Esophagus squamous epithelium (tissue), 5 donors: ENCODE measurements around the gene SERPINB5. TPM values are rescaled to one million over a fixed set of nuclear protein-coding genes. Genes with fewer than 3 reads are reported as not detected.
"Not testable (repeated sequence)": the region's sequence is repeated elsewhere in the genome, so short reads cannot be mapped to it uniquely, and the experiment has no call there.

ENCODE experiments used
- DNase-seq: peaks from one replicate; lab custom pipeline; 2025; lab: John Stamatoyannopoulos, UW
- H3K27ac ChIP-seq, 4 donors: fragments of 200-600 bp; sonication (generic); one replicate each; pipeline ENCODE4 v1.5.1; 2016 to 2019; ENCODE audit warnings: mild to moderate bottlenecking in 1 of 4
- H3K27me3 ChIP-seq, 4 donors: fragments of 200-600 bp; sonication (generic); 1 replicate in 3 of 4; 2 replicates in 1 of 4; pipeline versions ENCODE4 v1.5.1 to v1.6.0; 2017 to 2021; ENCODE audit warnings: antibody characterized with exemption in 1 of 4
- H3K36me3 ChIP-seq, 3 donors: fragments of 200-600 bp; sonication (generic); one replicate each; pipeline ENCODE4 v1.5.1; 2016 to 2019
- H3K4me1 ChIP-seq, 3 donors: fragments of 200-600 bp; sonication (generic); one replicate each; pipeline ENCODE4 v1.5.1; 2017 to 2019
- H3K4me3 ChIP-seq, 4 donors: fragments of 200-600 bp; sonication (generic); 1 replicate in 3 of 4; 2 replicates in 1 of 4; pipeline ENCODE4 v1.5.1; 2016 to 2019; ENCODE audit warnings: mild to moderate bottlenecking in 2 of 4, moderate library complexity in 1 of 4
- H3K9me3 ChIP-seq, 3 donors: fragments of 200-600 bp; sonication (generic); one replicate each; pipeline ENCODE4 v1.5.1; 2016 to 2019
- POLR2A ChIP-seq, 4 donors: fragments of 450-650 bp; IDR thresholded peaks; one replicate each; pipeline ENCODE4 v1.6.1; 2017; ENCODE audit warnings: antibody characterized with exemption in 4 of 4, mild to moderate bottlenecking in 4 of 4, moderate library complexity in 3 of 4
- WGBS, 2 donors: methylation state at CpG; one replicate each; pipeline ENCODE4 v1.1.5; 2018; 5-methylcytosine and 5-hydroxymethylcytosine counted together
- intact Hi-C: fragments of 100-400 bp; cut with DNase I; formaldehyde crosslinking; loops from one replicate; pipeline ENCODE4 v1.15.0; 2022
- total RNA-seq, 4 donors: library from RNA; depleted of rRNA; stranded (reverse); fragments of >200 nt; gene quantifications; one replicate each; pipeline ENCODE4 v1.1.0, GENCODE V29; 2016
- TF ChIP-seq, protein P1 (sequence below), 6 experiments: fragments of 450-650 bp in 4 of 6; fragments of 200-600 bp in 2 of 6; sonication (generic) in 2 of 6; IDR thresholded peaks; one replicate each; pipeline ENCODE4 v1.5.1; 2016 to 2019; ENCODE audit warnings: antibody characterized with exemption in 6 of 6, mild to moderate bottlenecking in 4 of 6, moderate library complexity in 4 of 6
- donor health status: DM: yes; HTN: yes; CAD: no.

The SERPINB5 gene
- total RNA-seq, 4 donors from 2014 or later: 204 to 363 (median 268) TPM

GRCh38 chr18:63451799-63452660 lies 24.7 kb upstream of the SERPINB5 start:
- Histone ChIP-seq H3K36me3 (no peaks in the 10 kb centered on the region), H3K4me1 (peaks cover 0 to 38% (median 10%) of the 10 kb centered on the region in 3 donors), H3K9me3 (no peaks in the 10 kb centered on the region), H3K27me3 (no peaks in the 10 kb centered on the region), H3K27ac (peak overlapping the region in 2 of 4 donors; percentile 13 to 44), H3K4me3 (no peak overlapping the region)
- no peak for TF ChIP-seq POLR2A (IDR thresholded peaks at IDR 0.05)
- TF ChIP-seq, protein P1, sequence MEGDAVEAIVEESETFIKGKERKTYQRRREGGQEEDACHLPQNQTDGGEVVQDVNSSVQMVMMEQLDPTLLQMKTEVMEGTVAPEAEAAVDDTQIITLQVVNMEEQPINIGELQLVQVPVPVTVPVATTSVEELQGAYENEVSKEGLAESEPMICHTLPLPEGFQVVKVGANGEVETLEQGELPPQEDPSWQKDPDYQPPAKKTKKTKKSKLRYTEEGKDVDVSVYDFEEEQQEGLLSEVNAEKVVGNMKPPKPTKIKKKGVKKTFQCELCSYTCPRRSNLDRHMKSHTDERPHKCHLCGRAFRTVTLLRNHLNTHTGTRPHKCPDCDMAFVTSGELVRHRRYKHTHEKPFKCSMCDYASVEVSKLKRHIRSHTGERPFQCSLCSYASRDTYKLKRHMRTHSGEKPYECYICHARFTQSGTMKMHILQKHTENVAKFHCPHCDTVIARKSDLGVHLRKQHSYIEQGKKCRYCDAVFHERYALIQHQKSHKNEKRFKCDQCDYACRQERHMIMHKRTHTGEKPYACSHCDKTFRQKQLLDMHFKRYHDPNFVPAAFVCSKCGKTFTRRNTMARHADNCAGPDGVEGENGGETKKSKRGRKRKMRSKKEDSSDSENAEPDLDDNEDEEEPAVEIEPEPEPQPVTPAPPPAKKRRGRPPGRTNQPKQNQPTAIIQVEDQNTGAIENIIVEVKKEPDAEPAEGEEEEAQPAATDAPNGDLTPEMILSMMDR (IDR thresholded peaks at IDR 0.05): no peak
- DNase-seq: no peak
- WGBS, 2 donors: 30 to 35% methylated on average over 9 of the region's 9 CpGs
- intact Hi-C loops: no loop called here

DNA sequence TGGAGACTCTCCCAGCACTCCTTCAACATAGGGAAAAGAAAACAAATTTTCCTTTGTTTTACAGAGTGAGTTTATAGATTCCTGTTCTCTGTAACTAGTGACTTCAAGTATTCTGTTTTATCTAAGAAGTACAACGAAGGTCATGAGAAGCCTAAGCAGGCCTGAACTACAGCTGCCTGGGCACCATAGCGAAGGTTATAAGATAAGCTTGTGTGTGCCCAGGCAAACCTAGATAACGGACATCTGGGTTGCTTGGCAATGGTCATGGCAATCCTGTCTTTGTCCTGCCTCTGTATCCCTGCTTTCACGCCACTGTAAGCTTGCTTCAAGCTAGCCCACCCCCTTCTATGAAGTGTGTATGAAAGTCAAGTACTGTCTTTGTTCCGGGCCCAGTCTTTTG lies 24.0 kb upstream of the SERPINB5 start:
- H3K9me3 ChIP-seq, H3K27me3 ChIP-seq, H3K27ac ChIP-seq, intact Hi-C loops, DNase-seq, H3K36me3 ChIP-seq, H3K4me3 ChIP-seq: not testable (repeated sequence)
- H3K4me1 ChIP-seq: peaks cover 0 to 32% (median 10%) of the 10 kb centered on the region in 3 donors
- 85 to 91% methylated on average over 5 of the region's 5 CpGs for WGBS, 2 donors

DNA sequence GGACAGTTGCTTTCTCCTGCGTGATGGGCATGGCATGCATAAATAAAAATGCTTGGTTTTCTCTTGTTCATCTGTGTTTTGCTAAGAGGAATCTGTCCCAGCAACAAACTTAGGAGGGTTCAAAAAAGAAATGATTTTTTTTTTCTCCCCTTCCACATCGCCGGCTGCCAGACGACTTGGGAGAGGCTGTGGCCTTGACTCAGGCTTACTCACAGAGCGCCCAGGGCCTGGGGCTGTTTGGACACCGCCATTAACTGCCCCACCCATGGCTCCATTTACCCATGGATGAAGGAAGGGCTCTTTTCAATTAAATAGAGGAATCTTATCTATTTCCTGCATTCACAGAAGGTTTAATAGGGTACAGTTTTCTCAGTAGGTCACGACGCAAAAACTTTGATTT lies 22.3 kb upstream of the SERPINB5 start:
- TF ChIP-seq, protein P1 (IDR thresholded peaks at IDR 0.05): no peak
- TF ChIP-seq POLR2A (IDR thresholded peaks at IDR 0.05): no peak
- Histone ChIP-seq H3K27ac (peak overlapping the region; percentile 14 to 56 (median 48)), H3K36me3 (no peaks in the 10 kb centered on the region), H3K9me3 (no peaks in the 10 kb centered on the region), H3K4me3 (no peak overlapping the region), H3K27me3 (no peaks in the 10 kb centered on the region), H3K4me1 (peaks cover 0 to 32% (median 10%) of the 10 kb centered on the region in 3 donors)
- no peak for DNase-seq
- 51 to 64% methylated on average over 8 of the region's 8 CpGs for WGBS, 2 donors
- intact Hi-C loops: no loop called here

DNA sequence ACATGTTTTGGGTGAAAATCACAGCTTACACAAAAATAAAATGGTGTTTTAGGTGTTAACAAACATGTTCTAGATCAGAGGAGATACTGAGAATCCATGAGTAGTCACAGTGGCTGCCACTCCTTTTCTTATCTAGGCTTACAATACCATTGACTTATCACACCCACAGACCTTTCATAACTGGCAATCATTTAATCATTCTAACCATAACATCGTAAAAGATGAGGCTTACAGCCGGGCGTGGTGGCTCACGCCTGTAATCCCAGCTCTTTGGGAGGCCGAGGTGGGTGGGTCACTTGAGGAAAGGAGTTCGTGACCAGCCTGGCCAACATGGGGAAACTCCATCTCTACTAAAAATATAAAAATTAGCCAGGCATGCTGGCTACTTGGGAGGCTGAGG lies 18.8 kb upstream of the SERPINB5 start:
- H3K27ac ChIP-seq: no peak overlapping the region
- peaks cover 0 to 14% (median 4%) of the 10 kb centered on the region in 3 donors for H3K4me1 ChIP-seq
- 51 to 62% methylated on average over 6 of the region's 6 CpGs for WGBS, 2 donors
- no peaks in the 10 kb centered on the region for H3K27me3 ChIP-seq
- no peaks in the 10 kb centered on the region for H3K36me3 ChIP-seq
- no peak overlapping the region for H3K4me3 ChIP-seq
- no peaks in the 10 kb centered on the region for H3K9me3 ChIP-seq
- no peak for TF ChIP-seq POLR2A (IDR thresholded peaks at IDR 0.05)
- TF ChIP-seq, protein P1 (IDR thresholded peaks at IDR 0.05): no peak
- no peak for DNase-seq
- intact Hi-C loops: no loop called here

DNA sequence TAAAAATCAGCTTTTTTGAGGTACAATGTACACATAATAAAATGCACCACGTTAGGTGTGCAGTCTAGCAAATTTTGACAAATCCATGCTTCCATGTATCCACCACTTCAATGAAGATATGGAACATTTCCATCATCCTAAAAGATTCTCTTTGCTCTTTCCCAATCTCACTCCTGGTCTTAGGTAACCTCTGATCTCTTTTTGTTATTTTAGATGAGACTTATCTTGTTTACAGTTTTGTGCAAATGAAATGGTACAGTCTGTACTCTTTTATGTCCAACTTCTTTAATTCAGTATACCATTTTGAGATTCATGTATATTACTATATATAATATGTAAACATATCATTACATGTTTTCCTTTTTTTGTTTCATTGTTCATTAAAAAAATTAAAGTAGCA lies 16.3 kb upstream of the SERPINB5 start:
- Histone ChIP-seq H3K9me3 (no peaks in the 10 kb centered on the region), H3K27me3 (peaks cover 0 to 12% (median 0%) of the 10 kb centered on the region in 4 donors), H3K36me3 (no peaks in the 10 kb centered on the region), H3K27ac (no peak overlapping the region), H3K4me3 (no peak overlapping the region), H3K4me1 (no peaks in the 10 kb centered on the region)
- no peak for TF ChIP-seq POLR2A (IDR thresholded peaks at IDR 0.05)
- TF ChIP-seq, protein P1 (IDR thresholded peaks at IDR 0.05): no peak
- WGBS, 2 donors: 60 to 64% methylated on average over 1 of the region's 1 CpG
- intact Hi-C loops: no loop called here
- no peak for DNase-seq
